ENCODE data around the gene DAD1.

Gene DAD1

DNA sequence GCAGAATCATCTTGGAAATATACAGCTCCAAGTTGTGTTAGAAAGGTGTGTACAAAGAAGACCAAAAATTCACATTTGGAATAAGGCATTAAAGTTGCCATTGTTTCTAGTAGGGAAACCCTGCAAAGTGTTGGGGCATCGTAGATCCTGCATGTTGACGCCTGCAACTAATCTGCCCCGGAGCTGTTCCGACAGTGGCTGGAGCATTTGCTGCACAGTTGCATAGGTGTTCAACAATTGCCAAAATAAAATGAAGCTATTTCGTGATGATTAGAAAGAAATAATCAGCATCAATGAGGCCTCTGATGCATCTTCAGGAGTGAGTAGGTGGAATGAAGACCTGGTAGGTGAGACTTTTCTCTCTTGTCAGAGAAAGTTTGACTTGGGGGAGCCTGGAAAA lies 47.3 kb downstream of the DAD1 start:
- no peak overlapping the region for H3K18ac ChIP-seq (ENCODE audit: low read length)
- H3K4me2 ChIP-seq (ENCODE audit: low read length), result no peak overlapping the region
- H2BK15ac ChIP-seq (replicated peaks; ENCODE audit: low read depth), result no peak overlapping the region
- H3K79me1 ChIP-seq (ENCODE audit: low read length), result no peaks in the 10 kb centered on the region
- no peak overlapping the region for H2BK120ac ChIP-seq (ENCODE audit: low read depth, low read length)
- no peaks in the 10 kb centered on the region for H3K79me2 ChIP-seq (ENCODE audit: control insufficient read depth, insufficient read depth, low read length)
- no peak overlapping the region for H3K4ac ChIP-seq (ENCODE audit: low read depth, low read length)
- no peak overlapping the region for H3K27ac ChIP-seq (ENCODE audit: low read depth, low read length)
- H2BK5ac ChIP-seq (ENCODE audit: low read length), result no peak overlapping the region
- no peaks in the 10 kb centered on the region for H3K27me3 ChIP-seq (ENCODE audit: insufficient read depth, low read length, poor library complexity)
- no peak overlapping the region for H3K23ac ChIP-seq (ENCODE audit: low read length)
- no peak overlapping the region for H4K8ac ChIP-seq (ENCODE audit: low read depth, low read length)
- no peak overlapping the region for H3K56ac ChIP-seq (ENCODE audit: low read length)
- H3K4me1 ChIP-seq (ENCODE audit: control insufficient read depth, low read depth, low read length), result peaks cover 6% of the 10 kb centered on the region
- no peak overlapping the region for H3K4me3 ChIP-seq (ENCODE audit: low read length)
- H3K9ac ChIP-seq (ENCODE audit: low read length), result no peak overlapping the region
- no peak overlapping the region for H4K5ac ChIP-seq (ENCODE audit: low read length)
- no peak overlapping the region for H2AK5ac ChIP-seq (ENCODE audit: low read length)
- no peaks in the 10 kb centered on the region for H3K36me3 ChIP-seq (ENCODE audit: control insufficient read depth, insufficient read depth, low read length)
- WGBS (ENCODE audit: extremely low coverage, insufficient coverage, low lambda C conversion rate), result no CpG with 5 or more reads among the region's 5 CpGs
- no peak for DNase-seq

DNA sequence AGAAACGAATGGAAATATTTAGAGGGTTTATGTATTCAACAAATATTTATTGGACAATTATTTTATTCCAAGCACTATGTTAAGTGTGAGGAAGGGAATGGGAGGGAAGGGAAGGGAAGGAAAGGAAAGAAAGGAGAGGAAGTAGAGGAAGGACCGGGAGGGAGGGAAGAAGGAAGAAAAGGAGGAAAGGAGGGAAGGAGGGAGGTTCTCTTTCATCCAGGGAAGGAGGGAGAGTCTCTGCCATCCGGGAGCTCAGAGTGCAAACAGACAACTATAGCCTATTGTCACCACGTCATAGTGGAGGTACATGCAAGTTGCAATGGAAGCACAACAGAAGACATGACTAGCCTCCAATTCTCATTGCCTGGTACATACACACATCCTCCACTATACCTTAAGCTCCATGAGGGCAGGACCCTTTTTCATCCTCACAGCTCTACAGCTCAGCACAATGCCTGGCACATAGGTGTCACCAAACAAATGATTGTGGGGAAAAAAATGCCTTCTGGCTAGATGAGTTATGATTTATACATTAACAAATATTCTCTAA lies 48.1 kb downstream of the DAD1 start:
- Histone ChIP-seq H3K27me3 (ENCODE audit: insufficient read depth, low read length, poor library complexity) (no peaks in the 10 kb centered on the region), H2BK5ac (ENCODE audit: low read length) (no peak overlapping the region), H3K56ac (ENCODE audit: low read length) (no peak overlapping the region), H3K23ac (ENCODE audit: low read length) (no peak overlapping the region), H3K27ac (ENCODE audit: low read depth, low read length) (no peak overlapping the region), H3K79me2 (ENCODE audit: control insufficient read depth, insufficient read depth, low read length) (no peaks in the 10 kb centered on the region), H3K36me3 (ENCODE audit: control insufficient read depth, insufficient read depth, low read length) (no peaks in the 10 kb centered on the region), H2AK5ac (ENCODE audit: low read length) (no peak overlapping the region), H4K5ac (ENCODE audit: low read length) (no peak overlapping the region), H3K4me1 (ENCODE audit: control insufficient read depth, low read depth, low read length) (peaks cover 2% of the 10 kb centered on the region), H3K4me3 (ENCODE audit: low read length) (no peak overlapping the region), H3K18ac (ENCODE audit: low read length) (no peak overlapping the region), H2BK15ac (replicated peaks; ENCODE audit: low read depth) (no peak overlapping the region), H3K79me1 (ENCODE audit: low read length) (no peaks in the 10 kb centered on the region), H3K4me2 (ENCODE audit: low read length) (no peak overlapping the region), H3K4ac (ENCODE audit: low read depth, low read length) (no peak overlapping the region), H2BK120ac (ENCODE audit: low read depth, low read length) (no peak overlapping the region), H3K9ac (ENCODE audit: low read length) (no peak overlapping the region), H4K8ac (ENCODE audit: low read depth, low read length) (no peak overlapping the region)
- WGBS (ENCODE audit: extremely low coverage, insufficient coverage, low lambda C conversion rate), result 100% methylated on average over 1 of the region's 4 CpGs
- DNase-seq, result no peak

DNA sequence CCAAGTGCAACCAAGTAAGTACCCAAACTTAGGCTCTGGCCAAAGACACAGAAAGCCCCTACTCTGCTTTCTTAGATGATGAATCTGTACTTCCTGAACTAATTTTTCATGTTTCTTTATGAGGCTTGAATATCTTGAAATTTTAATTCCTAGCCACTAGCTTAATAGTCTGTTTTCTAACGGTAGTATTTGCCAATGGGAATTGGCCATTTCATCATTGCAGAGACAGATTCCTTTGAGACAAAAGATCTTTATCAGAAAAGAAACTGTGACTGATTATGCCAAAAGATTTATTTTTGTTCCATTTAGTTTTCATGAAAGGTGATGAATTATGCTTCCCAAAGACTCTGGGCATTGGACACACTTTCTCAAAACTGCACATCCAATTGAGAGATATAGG lies 48.7 kb downstream of the DAD1 start:
- DNase-seq, result no peak
- no peak overlapping the region for H3K4me3 ChIP-seq (ENCODE audit: low read length)
- H2BK5ac ChIP-seq (ENCODE audit: low read length), result no peak overlapping the region
- no peaks in the 10 kb centered on the region for H3K79me1 ChIP-seq (ENCODE audit: low read length)
- no peak overlapping the region for H3K4ac ChIP-seq (ENCODE audit: low read depth, low read length)
- H3K56ac ChIP-seq (ENCODE audit: low read length), result no peak overlapping the region
- H4K8ac ChIP-seq (ENCODE audit: low read depth, low read length), result no peak overlapping the region
- H3K9ac ChIP-seq (ENCODE audit: low read length), result no peak overlapping the region
- H2BK120ac ChIP-seq (ENCODE audit: low read depth, low read length), result no peak overlapping the region
- no peaks in the 10 kb centered on the region for H3K4me1 ChIP-seq (ENCODE audit: control insufficient read depth, low read depth, low read length)
- no peak overlapping the region for H2BK15ac ChIP-seq (replicated peaks; ENCODE audit: low read depth)
- WGBS (ENCODE audit: extremely low coverage, insufficient coverage, low lambda C conversion rate), result no CpG with 5 or more reads among the region's 1 CpG
- no peak overlapping the region for H2AK5ac ChIP-seq (ENCODE audit: low read length)
- no peaks in the 10 kb centered on the region for H3K36me3 ChIP-seq (ENCODE audit: control insufficient read depth, insufficient read depth, low read length)
- H3K79me2 ChIP-seq (ENCODE audit: control insufficient read depth, insufficient read depth, low read length), result no peaks in the 10 kb centered on the region
- H3K4me2 ChIP-seq (ENCODE audit: low read length), result no peak overlapping the region
- H3K18ac ChIP-seq (ENCODE audit: low read length), result no peak overlapping the region
- no peak overlapping the region for H3K27ac ChIP-seq (ENCODE audit: low read depth, low read length)
- H3K27me3 ChIP-seq (ENCODE audit: insufficient read depth, low read length, poor library complexity), result no peaks in the 10 kb centered on the region
- no peak overlapping the region for H4K5ac ChIP-seq (ENCODE audit: low read length)
- H3K23ac ChIP-seq (ENCODE audit: low read length), result no peak overlapping the region

DNA sequence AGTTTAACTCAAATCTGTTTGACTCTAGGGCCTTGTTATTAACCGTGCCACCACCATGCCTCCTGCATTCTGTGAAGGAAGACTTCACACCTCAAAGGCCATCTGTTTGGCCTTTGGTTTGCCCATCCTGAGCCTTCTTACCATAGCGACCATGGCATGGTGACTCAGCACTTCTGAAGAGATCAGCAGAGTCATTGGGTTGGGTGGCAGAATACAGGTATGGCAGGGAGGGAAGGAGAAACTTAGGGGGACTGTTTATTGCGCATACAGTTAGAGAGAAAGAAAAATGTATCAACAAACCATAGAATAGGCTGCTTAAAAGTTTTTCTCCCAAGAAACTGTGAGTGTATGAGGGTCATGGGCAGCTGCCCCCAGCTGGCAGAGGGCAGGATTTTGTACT lies 49.2 kb downstream of the DAD1 start:
- no peak overlapping the region for H2AK5ac ChIP-seq (ENCODE audit: low read length)
- no peak overlapping the region for H3K23ac ChIP-seq (ENCODE audit: low read length)
- DNase-seq, result no peak
- H3K4me3 ChIP-seq (ENCODE audit: low read length), result no peak overlapping the region
- no peak overlapping the region for H3K18ac ChIP-seq (ENCODE audit: low read length)
- no CpG with 5 or more reads among the region's 3 CpGs for WGBS (ENCODE audit: extremely low coverage, insufficient coverage, low lambda C conversion rate)
- H4K8ac ChIP-seq (ENCODE audit: low read depth, low read length), result no peak overlapping the region
- no peak overlapping the region for H2BK5ac ChIP-seq (ENCODE audit: low read length)
- no peak overlapping the region for H4K5ac ChIP-seq (ENCODE audit: low read length)
- no peaks in the 10 kb centered on the region for H3K79me1 ChIP-seq (ENCODE audit: low read length)
- no peaks in the 10 kb centered on the region for H3K79me2 ChIP-seq (ENCODE audit: control insufficient read depth, insufficient read depth, low read length)
- H3K4ac ChIP-seq (ENCODE audit: low read depth, low read length), result peak overlapping the region; percentile 59
- H3K9ac ChIP-seq (ENCODE audit: low read length), result no peak overlapping the region
- H3K4me2 ChIP-seq (ENCODE audit: low read length), result no peak overlapping the region
- H3K27ac ChIP-seq (ENCODE audit: low read depth, low read length), result no peak overlapping the region
- no peak overlapping the region for H2BK15ac ChIP-seq (replicated peaks; ENCODE audit: low read depth)
- no peak overlapping the region for H2BK120ac ChIP-seq (ENCODE audit: low read depth, low read length)
- H3K4me1 ChIP-seq (ENCODE audit: control insufficient read depth, low read depth, low read length), result no peaks in the 10 kb centered on the region
- H3K27me3 ChIP-seq (ENCODE audit: insufficient read depth, low read length, poor library complexity), result no peaks in the 10 kb centered on the region
- no peak overlapping the region for H3K56ac ChIP-seq (ENCODE audit: low read length)
- no peaks in the 10 kb centered on the region for H3K36me3 ChIP-seq (ENCODE audit: control insufficient read depth, insufficient read depth, low read length)

DNA sequence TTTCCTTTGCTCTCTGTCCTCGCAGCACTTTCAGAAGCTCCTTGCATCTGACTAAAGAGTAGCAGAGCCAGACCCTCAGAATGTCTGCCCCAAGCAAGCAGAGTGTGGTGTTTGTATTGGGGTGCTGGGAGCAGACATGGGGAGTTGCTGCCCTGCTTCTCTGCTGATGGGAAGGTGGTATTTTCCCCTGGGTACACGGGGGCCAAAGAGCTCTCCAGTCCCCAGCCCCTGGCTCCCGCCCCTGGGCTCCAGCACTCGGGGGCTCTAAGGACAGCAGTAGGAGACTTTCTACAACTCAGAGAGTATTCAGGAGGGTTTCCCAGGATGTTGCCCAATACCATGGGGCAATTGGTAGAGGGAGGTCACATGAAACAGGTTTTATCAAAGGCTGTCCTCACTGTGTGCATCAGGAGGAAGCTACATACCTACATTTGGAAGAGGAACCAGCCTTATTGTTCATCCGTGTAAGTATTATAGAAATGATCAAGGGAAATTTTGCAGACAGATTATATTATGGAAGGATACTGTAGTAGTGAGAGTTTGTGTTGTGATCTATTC lies 50.3 kb downstream of the DAD1 start:
- Histone ChIP-seq H3K36me3 (ENCODE audit: control insufficient read depth, insufficient read depth, low read length) (no peaks in the 10 kb centered on the region), H4K5ac (ENCODE audit: low read length) (no peak overlapping the region), H2BK15ac (replicated peaks; ENCODE audit: low read depth) (no peak overlapping the region), H3K4me2 (ENCODE audit: low read length) (no peak overlapping the region), H3K27me3 (ENCODE audit: insufficient read depth, low read length, poor library complexity) (no peaks in the 10 kb centered on the region), H3K79me2 (ENCODE audit: control insufficient read depth, insufficient read depth, low read length) (no peaks in the 10 kb centered on the region), H3K4me1 (ENCODE audit: control insufficient read depth, low read depth, low read length) (no peaks in the 10 kb centered on the region), H3K79me1 (ENCODE audit: low read length) (no peaks in the 10 kb centered on the region), H2AK5ac (ENCODE audit: low read length) (no peak overlapping the region), H3K4ac (ENCODE audit: low read depth, low read length) (no peak overlapping the region), H3K4me3 (ENCODE audit: low read length) (no peak overlapping the region), H2BK5ac (ENCODE audit: low read length) (no peak overlapping the region), H3K23ac (ENCODE audit: low read length) (no peak overlapping the region), H3K9ac (ENCODE audit: low read length) (no peak overlapping the region), H3K27ac (ENCODE audit: low read depth, low read length) (no peak overlapping the region), H3K18ac (ENCODE audit: low read length) (peak overlapping the region; percentile 25), H4K8ac (ENCODE audit: low read depth, low read length) (no peak overlapping the region), H3K56ac (ENCODE audit: low read length) (no peak overlapping the region), H2BK120ac (ENCODE audit: low read depth, low read length) (no peak overlapping the region)
- no CpG with 5 or more reads among the region's 5 CpGs for WGBS (ENCODE audit: extremely low coverage, insufficient coverage, low lambda C conversion rate)
- DNase-seq, result no peak
